CD4-positive, alpha-beta T cell treated with Interleukin-4 for 1 hour (primary cell): ENCODE results near the gene ZDHHC16.

Experiments
- DNase-seq, 2 donors: peaks; one replicate each; pipeline ENCODE4 v3.0.0-alpha.2; 2020 to 2022

ZDHHC16 gene

DNA sequence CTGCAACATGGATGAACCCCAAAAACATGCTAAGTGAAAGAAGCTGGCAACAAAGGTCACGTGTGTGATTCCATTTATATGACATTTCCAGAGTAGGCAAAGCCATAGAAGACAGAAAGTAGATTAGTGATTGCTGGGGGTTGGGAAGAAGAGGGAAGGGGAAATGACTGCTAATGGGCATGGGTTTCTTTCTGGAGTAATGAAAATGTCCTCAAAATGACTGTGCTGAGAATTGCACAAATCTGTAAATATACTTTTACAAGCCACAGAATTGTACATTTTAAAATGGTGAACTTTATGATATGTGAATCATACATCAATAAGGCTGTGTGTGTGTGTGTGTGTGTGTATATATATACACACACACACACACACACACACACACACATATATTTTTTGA, 36.4 kb downstream of the ZDHHC16 start:
- no peak for DNase-seq

DNA sequence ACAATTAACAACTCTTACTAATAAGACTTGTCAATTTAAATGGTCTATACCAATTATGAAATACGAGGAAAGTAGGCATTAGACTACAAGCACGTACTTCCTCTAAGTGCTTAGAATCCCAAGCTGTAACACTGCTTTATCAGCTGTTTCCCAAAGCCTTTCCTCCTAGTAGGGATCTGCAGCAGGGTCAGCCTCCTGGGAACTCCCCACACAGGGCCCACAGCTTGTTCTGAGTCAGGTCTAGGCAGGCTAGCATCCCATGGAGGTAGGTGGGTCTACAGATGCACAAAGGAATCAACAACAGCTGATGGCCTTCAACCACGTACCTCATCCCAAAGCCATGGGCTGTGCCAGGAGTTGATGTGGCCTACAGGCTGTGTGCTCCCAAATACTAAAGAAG, 37.5 kb downstream of the ZDHHC16 start:
- no peak for DNase-seq

- DNase-seq = no peak
These were observed 37.9 kb downstream of the ZDHHC16 start for GRCh38 chr10:97483921-97484320.

DNA sequence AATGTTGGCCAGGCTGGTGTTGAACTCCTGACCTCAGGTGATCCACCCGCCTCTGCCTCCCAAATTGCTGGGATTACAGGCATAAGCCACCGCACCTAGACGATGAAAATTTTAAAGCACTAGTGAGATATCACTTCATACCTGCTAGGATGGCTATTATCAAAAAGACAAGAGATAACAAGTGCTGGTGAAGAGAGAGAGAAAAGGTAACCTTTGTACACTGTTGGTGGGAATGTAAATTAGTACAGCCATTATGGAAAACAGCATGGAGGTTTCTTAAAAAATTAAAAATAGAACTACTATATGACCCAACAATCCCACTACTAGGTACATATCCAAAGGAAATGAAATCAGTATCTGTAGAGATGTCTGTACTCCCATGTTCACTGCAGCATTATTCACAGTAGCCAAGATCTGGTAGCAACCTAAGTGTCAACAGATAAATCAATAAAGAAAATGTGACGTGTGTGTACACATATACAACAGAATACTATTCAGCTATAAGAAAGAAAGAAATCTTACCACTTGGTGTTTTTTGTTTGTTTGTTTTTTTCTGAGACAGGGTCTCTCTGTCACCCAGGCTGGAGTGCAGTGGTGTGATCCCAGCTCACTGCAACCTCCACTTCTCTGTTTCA, 39.8 kb downstream of the ZDHHC16 start:
- no peak for DNase-seq

DNA sequence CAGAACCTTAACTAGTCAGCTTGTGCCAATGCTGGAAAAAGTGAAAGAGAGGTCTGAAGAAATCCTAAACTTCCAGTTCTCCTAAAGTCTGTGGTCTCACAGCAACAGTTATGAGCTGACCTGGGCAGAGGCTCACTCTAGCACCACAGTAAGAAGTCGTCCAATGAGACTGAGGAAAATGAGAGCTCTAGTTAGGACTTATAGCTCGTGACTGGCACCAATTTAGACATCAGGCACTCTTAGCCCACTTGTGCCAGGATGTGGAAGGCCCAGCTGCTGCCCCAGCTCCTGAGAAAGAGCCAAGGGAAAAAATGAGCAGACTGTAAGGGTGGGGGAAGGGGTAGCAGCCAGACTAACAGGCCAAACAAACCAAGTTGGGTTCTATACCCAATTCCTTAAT, 44.6 kb downstream of the ZDHHC16 start:
- DNase-seq = no peak

DNA sequence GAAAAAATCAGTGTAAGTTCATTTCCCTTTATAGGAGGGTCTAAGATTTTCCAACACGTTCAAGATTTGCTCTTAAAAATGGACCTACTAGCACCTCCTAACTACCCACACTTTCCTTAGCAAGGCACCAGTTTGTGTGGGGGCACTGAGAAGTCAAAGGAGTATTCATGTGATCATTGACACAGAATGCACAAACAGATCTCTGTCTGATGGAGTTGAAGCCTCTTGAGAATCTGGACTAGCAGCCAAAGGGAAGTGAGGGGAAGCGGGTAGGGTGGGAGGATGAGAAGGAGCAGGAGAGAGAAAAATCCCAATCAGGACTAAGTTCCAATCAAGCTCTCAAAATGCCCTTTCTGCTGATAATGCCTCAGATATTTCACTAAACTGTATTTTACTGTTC, 48.2 kb downstream of the ZDHHC16 start:
- DNase-seq = no peak

DNA sequence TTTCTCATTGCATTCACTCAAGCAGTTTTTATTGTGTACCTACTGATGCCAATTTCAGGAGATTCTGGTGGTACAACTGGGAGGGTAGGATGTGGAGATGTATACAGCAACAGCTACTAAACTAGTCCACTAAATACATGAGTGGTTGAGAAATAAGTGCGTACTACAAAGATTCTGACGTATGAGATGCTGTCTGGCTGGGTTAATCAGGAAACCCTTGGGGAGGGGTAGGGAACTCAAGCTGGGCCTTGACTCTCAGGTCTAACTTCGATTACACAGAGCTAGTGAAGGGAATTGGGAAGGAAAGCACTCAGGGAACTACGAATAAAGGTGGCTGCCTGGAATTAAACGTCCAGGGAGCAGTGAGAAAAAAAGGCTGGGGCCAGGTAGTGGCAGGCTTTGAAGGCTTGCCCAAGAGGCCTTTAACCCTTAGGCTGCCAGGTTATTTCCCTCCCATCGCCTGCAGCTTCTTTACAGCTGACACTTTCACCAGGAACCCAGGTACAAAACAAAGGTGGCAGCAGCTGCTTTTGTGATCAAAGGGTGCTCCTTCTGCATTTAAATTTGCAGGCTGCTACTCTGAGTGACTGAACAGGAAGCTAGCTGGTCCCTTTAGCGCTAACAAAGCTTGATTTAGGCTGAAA, 49.0 kb downstream of the ZDHHC16 start:
- DNase-seq = peak; percentile 24 to 27

DNA sequence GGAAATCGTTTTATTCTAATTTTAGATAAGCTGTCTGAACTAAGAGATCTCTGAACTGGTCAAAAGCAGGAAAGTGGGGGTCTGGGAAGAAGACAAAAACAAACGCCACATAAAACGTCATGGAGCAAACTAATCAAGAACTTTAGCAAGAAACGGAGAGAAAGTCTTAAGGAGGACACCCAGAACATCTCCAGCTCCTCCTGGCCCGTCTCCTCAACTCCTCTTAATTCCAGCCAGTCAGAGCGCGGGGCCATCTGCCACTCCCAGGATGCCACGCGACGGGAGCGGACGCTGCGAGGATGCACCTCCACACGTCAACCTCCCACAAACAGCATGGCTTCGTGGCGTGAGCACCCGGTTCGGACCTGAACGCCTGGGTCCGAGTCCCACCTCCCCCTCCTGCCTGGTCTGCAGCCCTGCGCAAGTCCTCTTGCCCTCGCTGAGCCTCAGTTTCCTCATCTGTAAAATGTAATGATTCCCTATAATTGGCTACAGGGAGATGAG, 51.6 kb downstream of the ZDHHC16 start:
- DNase-seq = peak; percentile 63 to 68

GRCh38 chr10:97498076-97498840, 52.3 kb downstream of the ZDHHC16 start, which contains the start of gene MMS19:
MMS19 (minus strand) TSS chr10:97498422; CDS start chr10:97498384, 38 bp downstream.
- peak; percentile 98 for DNase-seq

DNA sequence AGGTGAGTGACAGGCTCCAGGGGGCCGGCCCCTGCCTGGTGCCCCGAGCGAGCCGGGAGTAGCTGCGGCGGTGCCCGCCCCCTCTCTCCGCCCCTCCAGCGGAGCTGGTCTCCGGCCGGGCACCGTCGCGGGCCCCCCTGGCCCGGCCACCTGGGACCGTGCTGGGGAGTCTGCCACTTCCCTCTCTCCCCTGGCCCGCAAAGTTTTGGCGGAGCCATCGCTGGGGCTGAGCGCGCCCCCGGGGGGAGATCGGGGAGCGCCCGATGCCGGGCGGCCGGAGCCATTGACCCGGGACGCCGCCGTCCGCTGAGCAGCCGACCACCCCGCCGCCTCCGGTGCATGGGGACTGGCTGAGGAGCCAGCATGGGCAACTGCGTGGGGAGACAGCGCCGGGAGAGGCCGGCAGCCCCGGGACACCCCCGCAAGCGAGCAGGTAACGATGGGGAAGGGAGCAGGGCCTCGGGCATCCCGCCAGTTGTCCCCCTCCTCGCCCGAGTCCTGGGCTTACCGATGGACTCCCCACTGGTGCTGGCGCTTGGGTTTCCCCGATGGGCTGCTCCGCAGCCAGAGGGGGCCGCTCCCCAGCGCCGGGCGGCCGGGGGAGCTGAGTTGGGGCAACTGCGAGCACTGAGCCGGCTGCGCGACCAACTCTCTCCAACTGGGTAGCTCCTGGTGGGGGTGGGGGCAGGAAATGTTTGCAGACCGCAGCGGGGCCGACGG, 53.0 kb downstream of the ZDHHC16 start, which contains the start of gene UBTD1:
TSS of gene UBTD1 (plus strand) at position 84 of the 720 bp plus-strand sequence. CDS start at position 364, 280 bp downstream.
- peak; percentile 19 to 28 for DNase-seq

DNA sequence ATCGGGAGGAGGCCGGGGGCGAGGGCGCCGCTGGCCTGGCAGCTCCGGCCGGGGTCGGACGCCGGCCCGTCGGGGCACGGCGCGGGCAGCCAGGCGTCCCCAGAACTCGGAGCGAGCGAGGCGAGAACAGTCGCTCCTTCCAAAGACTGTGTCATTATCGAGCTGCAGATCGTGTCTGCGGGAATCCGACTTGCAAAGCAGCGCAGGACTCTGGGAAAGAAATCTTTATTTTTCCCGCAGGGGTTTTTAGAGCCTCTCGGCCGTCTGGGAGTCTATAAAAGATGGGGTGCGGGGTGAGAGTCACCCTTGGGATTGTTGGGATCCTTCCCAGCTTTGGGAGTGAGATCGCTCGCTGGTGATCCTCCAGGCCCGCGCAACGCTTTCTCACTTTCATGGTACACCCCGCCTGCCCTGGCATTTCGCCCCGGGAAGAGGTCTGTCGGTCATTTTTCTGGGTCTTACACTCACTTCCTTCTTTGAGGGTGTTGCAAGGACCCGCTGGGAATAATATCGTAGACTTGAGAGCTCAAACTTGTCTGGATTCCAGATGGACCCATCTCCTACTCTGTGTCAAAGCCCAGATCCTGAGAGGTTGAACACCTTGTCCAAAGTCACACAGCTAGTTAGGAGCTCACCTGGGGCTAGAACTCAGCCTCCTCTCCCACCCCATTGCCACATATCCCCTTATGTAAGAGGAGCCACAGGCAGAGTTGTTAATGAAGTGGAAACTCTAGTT, 53.8 kb downstream of the ZDHHC16 start:
- no peak for DNase-seq

- no peak for DNase-seq
These were observed 54.3 kb downstream of the ZDHHC16 start for GRCh38 chr10:97500297-97500575.

DNA sequence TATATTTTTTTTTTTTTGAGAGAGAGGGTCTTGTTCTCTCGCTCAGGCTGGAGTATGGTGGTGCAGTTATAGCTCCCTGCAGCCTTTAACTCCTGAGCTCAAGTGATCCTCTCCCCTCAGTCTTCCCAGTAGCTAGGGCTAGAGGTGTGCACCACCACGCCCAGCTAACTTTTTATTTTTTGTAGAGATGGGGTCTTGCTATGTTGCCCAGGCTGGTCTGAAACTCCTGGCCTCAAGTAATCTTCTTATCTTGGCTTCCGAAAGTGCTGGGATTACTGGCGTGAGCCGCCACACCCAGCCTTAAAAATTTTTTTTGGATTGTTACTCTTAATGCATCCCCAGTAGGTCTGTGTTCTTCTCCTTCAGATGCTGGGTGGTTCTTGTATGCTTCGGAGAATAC, 56.9 kb downstream of the ZDHHC16 start:
- no peak for DNase-seq

DNA sequence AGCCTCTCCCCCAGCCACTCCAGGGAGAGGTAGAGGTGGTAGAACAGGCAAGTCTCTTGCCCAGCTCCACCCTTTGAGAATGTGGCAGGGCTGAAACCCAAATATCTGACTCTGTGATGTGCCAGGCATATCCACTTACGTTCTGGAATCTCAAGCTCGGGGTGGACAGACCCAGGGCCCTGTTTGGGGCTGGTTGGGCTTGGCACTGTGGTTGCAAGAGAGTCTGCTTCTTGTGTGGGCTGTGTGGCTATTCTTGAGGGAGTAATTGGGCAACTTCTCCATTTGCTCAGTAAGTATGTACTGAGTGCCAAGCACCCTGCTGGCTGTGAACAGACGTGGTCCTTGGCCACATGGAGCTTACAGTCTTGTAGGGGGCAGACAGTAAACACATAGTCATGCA, 57.4 kb downstream of the ZDHHC16 start:
- DNase-seq = no peak

- DNase-seq = no peak
These were observed 59.2 kb downstream of the ZDHHC16 start for GRCh38 chr10:97505152-97505551.

- no peak for DNase-seq
These were observed 60.4 kb downstream of the ZDHHC16 start for GRCh38 chr10:97506199-97506991.
